Hepatocyte (in vitro differentiated cells): ENCODE measurements around the gene ERBB2. TPM values are rescaled to one million over a fixed set of nuclear protein-coding genes. Genes with fewer than 3 reads are reported as not detected.

Experiments used
- DNase-seq: peaks from one replicate; pipeline ENCODE4 v3.0.0-alpha.2; 2016; ENCODE audit warnings: low spot score
- H2AFZ ChIP-seq: fragments of 200-600 bp; sonication (generic); 2 replicates; pipeline ENCODE4 v1.6.0; 2016; ENCODE audit warnings: antibody characterized with exemption, mild to moderate bottlenecking
- H3K27ac ChIP-seq: fragments of 200-600 bp; sonication (generic); 2 replicates; pipeline ENCODE4 v1.5.1; 2016; ENCODE audit warnings: mild to moderate bottlenecking
- H3K27me3 ChIP-seq: fragments of 200-600 bp; sonication (generic); 2 replicates; pipeline ENCODE4 v1.6.1; 2016
- H3K36me3 ChIP-seq: fragments of 200-600 bp; sonication (generic); replicated peaks from 2 replicates; pipeline ENCODE4 v1.5.1; 2016; ENCODE audit warnings: low read depth; ENCODE audit not compliant: insufficient read depth
- H3K4me1 ChIP-seq: fragments of 200-600 bp; sonication (generic); 2 replicates; pipeline ENCODE4 v1.5.1; 2016; ENCODE audit warnings: mild to moderate bottlenecking, moderate library complexity; ENCODE audit not compliant: insufficient read depth
- H3K4me2 ChIP-seq: fragments of 200-600 bp; sonication (generic); 2 replicates; pipeline ENCODE4 v1.6.0; 2016
- H3K4me3 ChIP-seq: fragments of 200-600 bp; sonication (generic); 2 replicates; pipeline ENCODE4 v1.5.1; 2016; ENCODE audit warnings: mild to moderate bottlenecking
- H3K79me2 ChIP-seq: fragments of 200-600 bp; sonication (generic); 2 replicates; pipeline ENCODE4 v1.6.0; 2017; ENCODE audit warnings: mild to moderate bottlenecking
- H3K9me2 ChIP-seq: fragments of 200-600 bp; sonication (generic); replicated peaks from 2 replicates; pipeline ENCODE4 v1.6.0; 2017; ENCODE audit warnings: mild to moderate bottlenecking; ENCODE audit not compliant: insufficient read depth
- H3K9me3 ChIP-seq: fragments of 200-600 bp; sonication (generic); 2 replicates; pipeline ENCODE4 v1.5.1; 2016; ENCODE audit warnings: low read depth, mild to moderate bottlenecking
- H4K20me1 ChIP-seq: fragments of 200-600 bp; sonication (generic); 2 replicates; pipeline ENCODE4 v1.6.0; 2016; ENCODE audit warnings: mild to moderate bottlenecking; ENCODE audit not compliant: insufficient read depth, poor library complexity, severe bottlenecking
- CTCF ChIP-seq: fragments of 200-600 bp; sonication (generic); IDR thresholded peaks from 2 replicates; pipeline ENCODE4 v1.5.1; 2016; ENCODE audit warnings: antibody characterized with exemption, mild to moderate bottlenecking; ENCODE audit not compliant: poor library complexity
- EZH2 ChIP-seq: fragments of 200-600 bp; sonication (generic); IDR thresholded peaks from 2 replicates; pipeline ENCODE4 v1.6.1; 2016; ENCODE audit warnings: antibody characterized with exemption, mild to moderate bottlenecking, borderline replicate concordance
- EZH2phosphoT487 ChIP-seq: fragments of 200-600 bp; sonication (generic); IDR thresholded peaks from one replicate; pipeline ENCODE4 v1.6.1; 2018; ENCODE audit warnings: antibody characterized with exemption, mild to moderate bottlenecking, low read depth, moderate library complexity; ENCODE audit not compliant: unreplicated experiment, severe bottlenecking
- WGBS: methylation state at CpG from one replicate; pipeline ENCODE4 v1.1.6; 2016; ENCODE audit warnings: low lambda C conversion rate; ENCODE audit errors: missing lambda C conversion rate; 5-methylcytosine and 5-hydroxymethylcytosine counted together
- polyA plus RNA-seq: library from polyadenylated mRNA; unstranded; fragments of >200 nt; fragmentation: Nextera tagmentation; extraction: Ambion mirVana; gene quantifications from 2 replicates; pipeline ENCODE4 v1.2.1, GENCODE V29; 2016
- total RNA-seq: library from RNA; depleted of rRNA; stranded (reverse); fragments of >200 nt; gene quantifications from 2 replicates; pipeline ENCODE4 v1.2.3, GENCODE V29; 2014

ERBB2 gene
- total and polyA plus RNA-seq, 2 experiments from 2014 or later = 76.4 to 93.1 TPM

GRCh38 chr17:39735882-39736281 is 36.0 kb downstream of the ERBB2 start:
- WGBS = 48% methylated on average over 2 of the region's 2 CpGs

GRCh38 chr17:39736319-39737165 is 36.7 kb downstream of the ERBB2 start:
- peak; percentile 32 for DNase-seq
- no peaks in the 10 kb centered on the region for H3K9me2 ChIP-seq
- TF ChIP-seq CTCF = no peak
- H3K9me3 ChIP-seq = no peaks in the 10 kb centered on the region
- H2AFZ ChIP-seq = no peak overlapping the region
- peaks cover 4% of the 10 kb centered on the region for H4K20me1 ChIP-seq
- no peaks in the 10 kb centered on the region for H3K27me3 ChIP-seq
- peak overlapping the region; percentile 93 for H3K4me2 ChIP-seq
- no peaks in the 10 kb centered on the region for H3K36me3 ChIP-seq
- no peak overlapping the region for H3K4me3 ChIP-seq
- 52% methylated on average over 10 of the region's 10 CpGs for WGBS
- peaks cover 38% of the 10 kb centered on the region for H3K4me1 ChIP-seq
- H3K27ac ChIP-seq = peak overlapping the region; percentile 99
- H3K79me2 ChIP-seq = peaks cover 15% of the 10 kb centered on the region

More at GRCh38 chr17:39735882-39736281, 36.0 kb downstream of the ERBB2 start:
- H3K27ac ChIP-seq = peak overlapping the region; percentile 99
- H3K27me3 ChIP-seq = no peaks in the 10 kb centered on the region
- no peaks in the 10 kb centered on the region for H3K9me3 ChIP-seq
- no peaks in the 10 kb centered on the region for H3K36me3 ChIP-seq
- H2AFZ ChIP-seq = no peak overlapping the region
- H3K4me3 ChIP-seq = no peak overlapping the region
- no peaks in the 10 kb centered on the region for H4K20me1 ChIP-seq
- peak overlapping the region; percentile 27 for H3K4me2 ChIP-seq
- peaks cover 9% of the 10 kb centered on the region for H3K79me2 ChIP-seq
- H3K4me1 ChIP-seq = peaks cover 36% of the 10 kb centered on the region
- no peaks in the 10 kb centered on the region for H3K9me2 ChIP-seq
- TF ChIP-seq EZH2 (no peak), EZH2phosphoT487 (no peak), CTCF (no peak)
- no peak for DNase-seq

GRCh38 chr17:39737206-39737759 is 37.4 kb downstream of the ERBB2 start:
- H3K36me3 ChIP-seq = no peaks in the 10 kb centered on the region
- H3K4me1 ChIP-seq = peaks cover 38% of the 10 kb centered on the region
- H4K20me1 ChIP-seq = peaks cover 5% of the 10 kb centered on the region
- no peak for TF ChIP-seq CTCF
- no peak for TF ChIP-seq EZH2
- TF ChIP-seq EZH2phosphoT487 = no peak
- H3K27me3 ChIP-seq = no peaks in the 10 kb centered on the region
- peaks cover 23% of the 10 kb centered on the region for H3K79me2 ChIP-seq
- H3K9me3 ChIP-seq = no peaks in the 10 kb centered on the region
- H3K9me2 ChIP-seq = no peaks in the 10 kb centered on the region
- DNase-seq = peak; percentile 68
- no peak overlapping the region for H2AFZ ChIP-seq
- peak overlapping the region; percentile 99 for H3K27ac ChIP-seq
- H3K4me2 ChIP-seq = peak overlapping the region; percentile 93
- 62% methylated on average over 10 of the region's 13 CpGs for WGBS
- H3K4me3 ChIP-seq = no peak overlapping the region
